Keratinocyte (primary cell): ENCODE measurements around the gene VPS13C. TPM values are rescaled to one million over a fixed set of nuclear protein-coding genes. Genes with fewer than 3 reads are reported as not detected.

Source experiments
- DNase-seq: peaks from one replicate; pipeline ENCODE4 v3.0.0-alpha.2; 2011; ENCODE audit warnings: low read depth, missing footprints, low spot score
- FAIRE-seq: peaks from 2 replicates; lab custom pipeline; 2011; peaks lifted over from hg19 to GRCh38; lab: Jason Lieb, UNC
- H2AFZ ChIP-seq: 2 replicates; pipeline ENCODE4 v1.6.0; 2012; ENCODE audit warnings: low read length, control low read depth, inconsistent platforms; ENCODE audit not compliant: control insufficient read depth
- H3K27ac ChIP-seq: 2 replicates; pipeline ENCODE4 v1.5.1; 2011; ENCODE audit warnings: low read length; ENCODE audit not compliant: control insufficient read depth, insufficient read depth
- H3K27me3 ChIP-seq: 3 replicates; pipeline ENCODE4 v1.6.0; 2011; ENCODE audit warnings: low read length; ENCODE audit not compliant: control insufficient read depth, insufficient read depth; ENCODE audit errors: extremely low read depth
- H3K36me3 ChIP-seq, 2 experiments: 2 replicates in 1 of 2; 3 replicates in 1 of 2; pipeline ENCODE4 v1.5.1; 2011; ENCODE audit warnings: low read length in 2 of 2, mild to moderate bottlenecking in 1 of 2; ENCODE audit not compliant: control insufficient read depth in 2 of 2, insufficient read depth in 2 of 2; ENCODE audit errors: extremely low read depth in 1 of 2
- H3K4me1 ChIP-seq: 3 replicates; pipeline ENCODE4 v1.5.1; 2011; ENCODE audit warnings: low read length; ENCODE audit not compliant: control insufficient read depth, insufficient read depth; ENCODE audit errors: extremely low read depth
- H3K4me2 ChIP-seq: 3 replicates; pipeline ENCODE4 v1.6.0; 2011; ENCODE audit warnings: low read depth, low read length; ENCODE audit not compliant: control insufficient read depth, insufficient read depth; ENCODE audit errors: extremely low read depth
- H3K4me3 ChIP-seq, 3 experiments: fragments of 200-600 bp in 1 of 3; sonication (generic) in 1 of 3; 2 replicates in 2 of 3; 3 replicates in 1 of 3; pipeline ENCODE4 v1.5.1; 2011 to 2016; ENCODE audit warnings: low read length in 3 of 3, mild to moderate bottlenecking in 3 of 3, control low read depth in 2 of 3, inconsistent platforms in 1 of 3, low read depth in 1 of 3, mixed read lengths in 1 of 3, mixed run types in 1 of 3, moderate library complexity in 1 of 3; ENCODE audit not compliant: control insufficient read depth in 2 of 3, insufficient read depth in 2 of 3; ENCODE audit errors: extremely low read depth in 1 of 3
- H3K79me2 ChIP-seq: 2 replicates; pipeline ENCODE4 v1.6.0; 2012; ENCODE audit warnings: low read length; ENCODE audit not compliant: control insufficient read depth, insufficient read depth
- H3K9ac ChIP-seq: 3 replicates; pipeline ENCODE4 v1.6.0; 2011; ENCODE audit warnings: low read length; ENCODE audit not compliant: control insufficient read depth, insufficient read depth; ENCODE audit errors: extremely low read depth
- H3K9me1 ChIP-seq: 3 replicates; pipeline ENCODE4 v1.6.0; 2011; ENCODE audit warnings: low read length; ENCODE audit not compliant: control insufficient read depth, insufficient read depth; ENCODE audit errors: extremely low read depth
- H3K9me3 ChIP-seq: 2 replicates; pipeline ENCODE4 v1.5.1; 2012; ENCODE audit warnings: low read depth, low read length; ENCODE audit not compliant: control insufficient read depth
- H4K20me1 ChIP-seq: 3 replicates; pipeline ENCODE4 v1.6.0; 2011; ENCODE audit warnings: low read length; ENCODE audit not compliant: control insufficient read depth, insufficient read depth; ENCODE audit errors: extremely low read depth
- CTCF ChIP-seq, 3 experiments: IDR thresholded peaks in 1 of 3; conservative IDR thresholded peaks in 1 of 3; optimal IDR thresholded peaks in 1 of 3; 2 replicates in 2 of 3; 3 replicates in 1 of 3; pipeline versions ENCODE3 to v1.5.1; 2011; ENCODE audit warnings: low read length in 3 of 3, mild to moderate bottlenecking in 3 of 3, moderate library complexity in 2 of 3, control low read depth in 1 of 3, inconsistent platforms in 1 of 3; ENCODE audit not compliant: insufficient read depth in 2 of 3; ENCODE audit errors: extremely low read depth in 1 of 3
- EZH2 ChIP-seq: IDR thresholded peaks from one replicate; pipeline ENCODE4 v1.6.1; 2012; ENCODE audit warnings: inconsistent platforms, mild to moderate bottlenecking, low read length, moderate library complexity
- dilution Hi-C: fragments of 300-500 bp; cut with MboI; formaldehyde crosslinking; loops from one replicate; pipeline ENCODE4 v1.7.0; 2020; ENCODE audit warnings: low sequenced_read_pairs; ENCODE audit not compliant: extremely low pct_ligation_motif_present
- polyA plus RNA-seq, 5 experiments: library from polyadenylated mRNA; depleted of rRNA in 3 of 5; stranded (reverse) in 3 of 5; stranded (forward) in 1 of 5; unstranded in 1 of 5; fragments of >200 nt; gene quantifications; 1 replicate in 1 of 5; 2 replicates in 3 of 5; 3 replicates in 1 of 5; pipeline versions ENCODE4 v1.2.1 to v1.2.3, GENCODE V29; 2011 to 2012; ENCODE audit warnings: missing spikeins in 2 of 5, low read depth in 1 of 5, low replicate concordance in 1 of 5

Gene VPS13C
- polyA plus RNA-seq, 1 donor (not counting 4 experiments of a cell fraction or from before 2014, with no cell fraction given) = 13.5 TPM

- dilution Hi-C loops = no loop called here
- H3K9ac ChIP-seq = no peak overlapping the region
- H4K20me1 ChIP-seq = no peaks in the 10 kb centered on the region
- H3K4me2 ChIP-seq = no peak overlapping the region
- peaks cover 4% of the 10 kb centered on the region for H3K27me3 ChIP-seq
- DNase-seq (no peak), FAIRE-seq (no peak)
- H3K9me1 ChIP-seq = no peaks in the 10 kb centered on the region
- no peak for TF ChIP-seq CTCF (optimal IDR thresholded peaks at IDR 0.05 in 1 of 3, IDR thresholded peaks at IDR 0.05 in 1 of 3, conservative IDR thresholded peaks at IDR 0.05 in 1 of 3; ENCODE audit: extremely low read depth in 1 of 3, insufficient read depth in 2 of 3, low read length in 3 of 3)
- no peak for TF ChIP-seq EZH2
- H2AFZ ChIP-seq = no peak overlapping the region
- no peaks in the 10 kb centered on the region for H3K36me3 ChIP-seq
- no peaks in the 10 kb centered on the region for H3K79me2 ChIP-seq
- H3K4me1 ChIP-seq = no peaks in the 10 kb centered on the region
- no peak overlapping the region for H3K27ac ChIP-seq
- no peaks in the 10 kb centered on the region for H3K9me3 ChIP-seq
- no peak overlapping the region for H3K4me3 ChIP-seq
Observed at GRCh38 chr15:61807281-61807929, 252.8 kb downstream of the VPS13C start.

Other genes starting within 250 kb of the VPS13C start
- not detected in 3 replicates for gene C2CD4A, start 6.5 kb upstream of the VPS13C start, polyA plus RNA-seq
- gene C2CD4B, start 104.8 kb upstream of the VPS13C start, polyA plus RNA-seq = not detected in 3 replicates